GM23338 (cell line): ENCODE results near the gene MBOAT7. TPM values are rescaled to one million over a fixed set of nuclear protein-coding genes. Genes with fewer than 3 reads are reported as not detected.
"Not testable (repeated sequence)": the region's sequence is repeated elsewhere in the genome, so short reads cannot be mapped to it uniquely, and the experiment has no call there.

ENCODE experiments used
- ATAC-seq: fragments of 200-7000 bp; cut with Tn5 transposase; 3 replicates; pipeline ENCODE4 v1.9.1; 2020
- DNase-seq: peaks from one replicate; pipeline ENCODE4 v3.0.0-alpha.2; 2015; ENCODE audit warnings: low spot score
- H2AFZ ChIP-seq: fragments of 200-600 bp; sonication (generic); 2 replicates; pipeline ENCODE4 v1.8.0; 2016; ENCODE audit warnings: antibody characterized with exemption, mild to moderate bottlenecking, moderate library complexity
- H3F3A ChIP-seq: fragments of 200-600 bp; sonication (generic); replicated peaks from 2 replicates; pipeline ENCODE4 v1.8.0; 2017; ENCODE audit warnings: antibody characterized with exemption, mixed run types, low read depth
- H3K27ac ChIP-seq: fragments of 200-600 bp; sonication (generic); 2 replicates; pipeline ENCODE4 v1.6.1; 2016; ENCODE audit warnings: low read depth
- H3K27me3 ChIP-seq: fragments of 200-600 bp; sonication (generic); 2 replicates; pipeline ENCODE4 v1.8.0; 2016; ENCODE audit warnings: mild to moderate bottlenecking, mixed run types, moderate library complexity; ENCODE audit not compliant: insufficient read depth
- H3K36me3 ChIP-seq: fragments of 200-600 bp; sonication (generic); 2 replicates; pipeline ENCODE4 v1.8.0; 2016; ENCODE audit warnings: mild to moderate bottlenecking; ENCODE audit not compliant: insufficient read depth
- H3K4me1 ChIP-seq: fragments of 200-600 bp; sonication (generic); 2 replicates; pipeline ENCODE4 v1.8.0; 2016; ENCODE audit warnings: mild to moderate bottlenecking, moderate library complexity; ENCODE audit not compliant: insufficient read depth
- H3K4me2 ChIP-seq: fragments of 200-600 bp; sonication (generic); 2 replicates; pipeline ENCODE4 v1.7.1; 2017; ENCODE audit warnings: mixed run types
- H3K4me3 ChIP-seq: fragments of 200-600 bp; sonication (generic); 2 replicates; pipeline ENCODE4 v1.6.1; 2016; ENCODE audit warnings: mixed run types
- H3K79me2 ChIP-seq: fragments of 200-600 bp; sonication (generic); replicated peaks from 2 replicates; pipeline ENCODE4 v1.8.0; 2017; ENCODE audit warnings: mild to moderate bottlenecking; ENCODE audit not compliant: insufficient read depth
- H3K9me2 ChIP-seq: fragments of 200-600 bp; sonication (generic); 2 replicates; pipeline ENCODE4 v1.8.0; 2017; ENCODE audit not compliant: insufficient read depth
- H4K20me1 ChIP-seq: fragments of 200-600 bp; sonication (generic); replicated peaks from 2 replicates; pipeline ENCODE4 v1.8.0; 2017; ENCODE audit warnings: mild to moderate bottlenecking; ENCODE audit not compliant: insufficient read depth
- H3K27ac Mint-ChIP-seq: 2 replicates; pipeline ENCODE4 v1.8.0; 2020; ENCODE audit warnings: inconsistent platforms, mild to moderate bottlenecking, moderate library complexity, mixed read lengths
- H3K27me3 Mint-ChIP-seq: 3 replicates; pipeline ENCODE4 v1.8.0; 2022; ENCODE audit warnings: low read depth, mild to moderate bottlenecking, moderate library complexity, mixed read lengths, inconsistent platforms; ENCODE audit not compliant: insufficient read depth, poor library complexity
- H3K36me3 Mint-ChIP-seq: 3 replicates; pipeline ENCODE4 v1.8.0; 2021; ENCODE audit warnings: low read depth, mild to moderate bottlenecking, inconsistent platforms, moderate library complexity, mixed read lengths
- H3K4me1 Mint-ChIP-seq: 3 replicates; pipeline ENCODE4 v1.8.0; 2020; ENCODE audit warnings: mild to moderate bottlenecking, inconsistent platforms, mixed read lengths
- H3K4me3 Mint-ChIP-seq: 3 replicates; pipeline ENCODE4 v1.8.0; 2021; ENCODE audit warnings: moderate library complexity, mild to moderate bottlenecking, inconsistent platforms, mixed read lengths
- H3K9me3 Mint-ChIP-seq: 3 replicates; pipeline ENCODE4 v1.8.0; 2020; ENCODE audit warnings: moderate library complexity, mild to moderate bottlenecking, inconsistent platforms, mixed read lengths
- ETS1 ChIP-seq: IDR thresholded peaks from 2 replicates; pipeline ENCODE4 v1.6.1; 2016; ENCODE audit warnings: antibody characterized with exemption
- ZNF462 ChIP-seq: fragments of 250-450 bp; sonication (Bioruptor Pico); IDR thresholded peaks from 2 replicates; pipeline ENCODE4 v1.5.0; 2020; ENCODE audit warnings: mild to moderate bottlenecking, moderate library complexity
- polyA plus RNA-seq: library from polyadenylated mRNA; unstranded; fragments of >200 nt; fragmentation: Nextera tagmentation; extraction: Ambion mirVana; gene quantifications from 2 replicates; pipeline ENCODE4 v1.2.1, GENCODE V29; 2016
- total RNA-seq: library from RNA; depleted of rRNA; stranded (reverse); fragments of >200 nt; shearing (Covaris generic); gene quantifications from 2 replicates; pipeline ENCODE4 v1.2.3, GENCODE V29; 2014

MBOAT7 gene
- total and polyA plus RNA-seq, 2 experiments from 2014 or later: 77.8 to 184 TPM

DNA sequence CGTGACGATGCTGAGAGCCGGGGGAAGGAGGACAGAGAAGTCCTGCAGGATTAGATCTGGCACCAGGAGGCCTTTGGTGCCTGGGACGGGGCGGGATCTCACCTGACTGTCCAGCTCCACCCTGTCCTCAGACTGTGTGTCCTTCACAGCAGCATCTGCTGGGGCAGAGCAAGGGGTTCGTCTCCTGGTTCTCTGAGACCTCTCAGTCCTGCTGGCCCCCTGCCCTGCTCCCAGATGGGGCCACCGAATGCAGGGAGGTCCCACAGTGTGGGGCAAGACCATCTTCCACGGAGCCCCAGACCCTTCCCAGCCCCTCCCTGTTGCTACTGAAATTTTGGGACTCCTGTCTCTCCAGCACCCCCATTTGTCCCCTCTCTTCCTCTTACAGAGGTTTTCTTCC, 28.9 kb upstream of the MBOAT7 start (continued):
- no peak for TF ChIP-seq ZNF462 (CRISPR knock-in tag)
- no peak for TF ChIP-seq ETS1

DNA sequence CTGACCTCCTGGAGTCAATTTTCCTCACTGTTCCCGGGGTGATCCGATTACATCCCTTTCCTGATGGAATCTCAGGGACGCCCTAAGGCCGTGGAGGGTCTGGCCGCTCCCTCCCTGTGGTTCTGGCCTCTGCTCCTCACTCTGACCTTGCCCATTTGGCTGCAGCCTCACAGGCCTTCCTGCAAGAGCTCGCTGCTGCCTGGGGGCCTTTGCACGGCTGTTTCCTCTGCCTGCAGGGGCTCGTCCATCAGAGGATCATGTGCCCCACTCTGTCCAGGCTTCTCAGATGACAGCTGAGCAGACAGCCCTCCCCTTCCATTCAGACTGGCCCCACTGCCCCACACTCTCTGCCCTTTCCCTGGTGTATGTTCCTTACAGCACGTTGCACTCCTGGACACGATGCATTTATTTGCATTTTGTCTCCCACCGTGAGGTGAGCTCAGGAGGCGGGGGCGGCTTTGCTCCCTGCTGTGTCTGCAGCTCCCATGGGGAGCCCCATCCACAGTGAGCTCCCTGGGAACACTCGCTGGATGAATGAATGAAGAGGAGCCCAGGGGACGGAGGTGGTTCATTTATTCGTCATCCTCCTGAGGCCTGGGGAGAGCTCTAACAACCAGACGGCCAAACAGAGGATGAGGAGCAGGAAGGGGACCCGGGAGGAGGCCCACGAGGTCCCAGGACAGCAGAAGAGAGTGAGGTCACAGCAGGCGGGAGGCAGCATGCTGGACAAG, 28.3 kb upstream of the MBOAT7 start:
- H4K20me1 ChIP-seq, H3K4me2 ChIP-seq, H3K27me3 Mint-ChIP-seq, H3K4me1 Mint-ChIP-seq, H3K4me1 ChIP-seq, H2AFZ ChIP-seq, H3K79me2 ChIP-seq, ATAC-seq, H3F3A ChIP-seq, H3K27ac Mint-ChIP-seq, H3K27ac ChIP-seq, H3K9me2 ChIP-seq, H3K4me3 Mint-ChIP-seq, H3K9me3 Mint-ChIP-seq, H3K4me3 ChIP-seq, H3K36me3 ChIP-seq, H3K27me3 ChIP-seq, DNase-seq: not testable (repeated sequence)
- H3K36me3 Mint-ChIP-seq: peaks cover 26% of the 10 kb centered on the region
